Trophoblast cell (in vitro differentiated cells and primary cell): ENCODE results near the gene VPS51.
"Not testable (repeated sequence)": the region's sequence is repeated elsewhere in the genome, so short reads cannot be mapped to it uniquely, and the experiment has no call there.

Experiments
- DNase-seq, 2 donors: peaks; one replicate each; pipeline ENCODE4 v3.0.0-alpha.2; 2016
- H2AFZ ChIP-seq: 2 replicates; pipeline ENCODE4 v1.6.1; 2013; ENCODE audit warnings: low read length, moderate library complexity, mild to moderate bottlenecking; ENCODE audit not compliant: insufficient read depth, poor library complexity
- H2AK5ac ChIP-seq: 2 replicates; pipeline ENCODE4 v1.6.1; 2013; ENCODE audit warnings: mild to moderate bottlenecking, low read length
- H2BK120ac ChIP-seq: 2 replicates; pipeline ENCODE4 v1.6.1; 2013; ENCODE audit warnings: low read length, mild to moderate bottlenecking, moderate library complexity; ENCODE audit not compliant: insufficient read depth, poor library complexity
- H2BK12ac ChIP-seq: 2 replicates; pipeline ENCODE4 v1.6.1; 2013; ENCODE audit warnings: mild to moderate bottlenecking, low read length, moderate library complexity
- H2BK5ac ChIP-seq: 2 replicates; pipeline ENCODE4 v1.6.1; 2013; ENCODE audit warnings: low read length, low read depth, moderate library complexity, mild to moderate bottlenecking; ENCODE audit not compliant: poor library complexity
- H3K14ac ChIP-seq: 2 replicates; pipeline ENCODE4 v1.6.1; 2013; ENCODE audit warnings: mild to moderate bottlenecking, low read length
- H3K18ac ChIP-seq: 2 replicates; pipeline ENCODE4 v1.6.1; 2013; ENCODE audit warnings: mild to moderate bottlenecking, low read length
- H3K23ac ChIP-seq: 2 replicates; pipeline ENCODE4 v1.6.1; 2013; ENCODE audit warnings: low read length
- H3K27ac ChIP-seq: 2 replicates; pipeline ENCODE4 v1.5.1; 2013; ENCODE audit warnings: low read depth, mild to moderate bottlenecking, inconsistent platforms, low read length, moderate library complexity
- H3K27me3 ChIP-seq: 2 replicates; pipeline ENCODE4 v1.6.1; 2013; ENCODE audit warnings: inconsistent platforms, mild to moderate bottlenecking, low read length, moderate library complexity; ENCODE audit not compliant: insufficient read depth
- H3K36me3 ChIP-seq, 2 experiments: 1 replicate in 1 of 2; 2 replicates in 1 of 2; pipeline ENCODE4 v1.6.1; 2013; ENCODE audit warnings: low read length in 2 of 2, mild to moderate bottlenecking in 2 of 2, moderate library complexity in 1 of 2; ENCODE audit not compliant: insufficient read depth in 2 of 2, control insufficient read depth in 1 of 2
- H3K4ac ChIP-seq: 2 replicates; pipeline ENCODE4 v1.6.1; 2013; ENCODE audit warnings: low read depth, mild to moderate bottlenecking, low read length, moderate library complexity
- H3K4me1 ChIP-seq, 2 experiments: 1 replicate in 1 of 2; 2 replicates in 1 of 2; pipeline ENCODE4 v1.6.1; 2013; ENCODE audit warnings: low read length in 2 of 2, mild to moderate bottlenecking in 2 of 2, moderate library complexity in 1 of 2; ENCODE audit not compliant: insufficient read depth in 2 of 2, control insufficient read depth in 1 of 2
- H3K4me2 ChIP-seq: 2 replicates; pipeline ENCODE4 v1.6.1; 2013; ENCODE audit warnings: inconsistent platforms, mild to moderate bottlenecking, low read length, moderate library complexity
- H3K4me3 ChIP-seq: 2 replicates; pipeline ENCODE4 v1.5.1; 2013; ENCODE audit warnings: mild to moderate bottlenecking, low read depth, low read length, inconsistent platforms
- H3K79me1 ChIP-seq: one replicate; pipeline ENCODE4 v1.6.1; 2013; ENCODE audit warnings: low read length
- H3K79me2 ChIP-seq: 2 replicates; pipeline ENCODE4 v1.6.1; 2013; ENCODE audit warnings: low read length, mild to moderate bottlenecking; ENCODE audit not compliant: control insufficient read depth, insufficient read depth, poor library complexity
- H3K9ac ChIP-seq: 2 replicates; pipeline ENCODE4 v1.6.1; 2013; ENCODE audit warnings: mild to moderate bottlenecking, low read length
- H3K9me3 ChIP-seq: 2 replicates; pipeline ENCODE4 v1.6.1; 2013; ENCODE audit warnings: low read depth, mild to moderate bottlenecking, control low read depth, inconsistent platforms, low read length; ENCODE audit not compliant: insufficient read depth
- H4K12ac ChIP-seq: 2 replicates; pipeline ENCODE4 v1.6.1; 2013; ENCODE audit warnings: low read depth, mild to moderate bottlenecking, low read length, moderate library complexity
- H4K8ac ChIP-seq: 2 replicates; pipeline ENCODE4 v1.6.1; 2013; ENCODE audit warnings: low read depth, mild to moderate bottlenecking, low read length, moderate library complexity
- H4K91ac ChIP-seq: one replicate; pipeline ENCODE4 v1.6.1; 2013; ENCODE audit warnings: low read depth, mild to moderate bottlenecking, low read length, moderate library complexity
- WGBS: extraction: QIAGEN DNeasy Blood & Tissue Kit; methylation state at CpG from one replicate; pipeline ENCODE4 v1.1.7; 2013; ENCODE audit warnings: missing lambda C conversion rate; ENCODE audit not compliant: insufficient read length, insufficient coverage; ENCODE audit errors: extremely low coverage; 5-methylcytosine and 5-hydroxymethylcytosine counted together

Gene VPS51

DNA sequence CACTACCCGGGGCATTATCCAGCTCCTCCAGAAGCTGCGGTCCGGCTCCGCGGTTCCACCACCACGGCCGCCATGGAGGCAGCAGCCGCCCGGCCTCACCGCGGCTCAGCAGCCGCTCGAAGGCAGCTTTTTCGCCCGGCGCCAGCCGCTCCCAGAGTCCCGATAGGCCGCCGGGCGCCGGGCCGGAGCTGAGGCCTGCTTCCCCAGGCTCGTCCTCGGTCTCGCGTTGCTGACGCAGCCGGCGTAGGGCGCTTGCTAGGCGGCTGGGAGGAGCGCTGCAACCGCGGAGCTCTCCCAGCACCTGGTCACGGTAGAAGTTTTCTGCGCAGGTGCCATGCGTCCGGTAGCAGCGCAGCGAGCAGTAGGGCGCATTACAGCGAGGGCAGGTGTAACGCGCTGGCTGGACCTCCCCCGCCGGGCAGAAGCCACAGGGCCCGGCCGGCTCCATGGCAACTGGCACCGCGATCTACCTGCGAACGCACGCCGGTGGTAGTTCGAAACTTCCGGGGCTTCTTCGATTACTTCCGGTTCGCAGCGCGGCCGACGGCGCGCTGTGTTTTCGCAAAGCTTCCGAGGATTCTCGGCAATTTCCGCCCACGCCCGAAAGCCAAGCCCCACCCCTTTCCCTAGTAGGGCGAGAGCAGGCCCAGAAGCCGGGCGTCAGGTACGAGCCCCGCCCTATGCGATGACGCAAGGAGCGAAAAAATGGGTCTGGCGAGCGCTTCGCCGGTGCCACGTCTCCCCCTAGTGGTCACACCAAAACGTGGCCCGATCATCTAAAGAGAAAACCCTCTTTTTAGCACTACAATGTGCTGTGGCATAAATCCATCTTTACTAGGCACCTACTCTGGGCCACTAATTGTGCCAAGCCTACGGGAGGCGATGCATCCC is 21.4 kb downstream of the VPS51 start, which contains the start of gene ZNHIT2:
Gene ZNHIT2 (minus strand): TSS at position 496 of the 891 bp plus-strand sequence. CDS start 48 bp downstream, at position 448.
- Histone ChIP-seq H3K18ac (peak within 1 kb of the TSS; percentile 50), H3K23ac (no peak within 1 kb of the TSS), H3K4me1 (peaks cover 14 to 19% of the 10 kb centered on the region in 2 experiments), H2AK5ac (peak within 1 kb of the TSS; percentile 73), H3K27ac (peak within 1 kb of the TSS; percentile 63), H3K4me2 (peak within 1 kb of the TSS; percentile 90), H3K27me3 (no peaks in the 10 kb centered on the region), H3K36me3 (peaks cover 38 to 47% of the 10 kb centered on the region in 2 experiments), H3K14ac (peak within 1 kb of the TSS; percentile 78), H3K79me1 (peaks cover 19% of the 10 kb centered on the region), H2BK12ac (no peak within 1 kb of the TSS), H2BK5ac (peak within 1 kb of the TSS; percentile 12), H3K4ac (peak within 1 kb of the TSS; percentile 74), H2AFZ (peak within 1 kb of the TSS; percentile 82), H4K91ac (peak within 1 kb of the TSS; percentile 74), H3K9ac (peak within 1 kb of the TSS; percentile 93), H3K79me2 (peaks cover 26% of the 10 kb centered on the region), H3K9me3 (no peaks in the 10 kb centered on the region), H4K8ac (peak within 1 kb of the TSS; percentile 95), H2BK120ac (peak within 1 kb of the TSS; percentile 40), H4K12ac (peak within 1 kb of the TSS; percentile 94), H3K4me3 (peak within 1 kb of the TSS; percentile 86)
- WGBS: no CpG with 5 or more reads among the region's 89 CpGs
- DNase-seq: peak; percentile 99 to 100

DNA sequence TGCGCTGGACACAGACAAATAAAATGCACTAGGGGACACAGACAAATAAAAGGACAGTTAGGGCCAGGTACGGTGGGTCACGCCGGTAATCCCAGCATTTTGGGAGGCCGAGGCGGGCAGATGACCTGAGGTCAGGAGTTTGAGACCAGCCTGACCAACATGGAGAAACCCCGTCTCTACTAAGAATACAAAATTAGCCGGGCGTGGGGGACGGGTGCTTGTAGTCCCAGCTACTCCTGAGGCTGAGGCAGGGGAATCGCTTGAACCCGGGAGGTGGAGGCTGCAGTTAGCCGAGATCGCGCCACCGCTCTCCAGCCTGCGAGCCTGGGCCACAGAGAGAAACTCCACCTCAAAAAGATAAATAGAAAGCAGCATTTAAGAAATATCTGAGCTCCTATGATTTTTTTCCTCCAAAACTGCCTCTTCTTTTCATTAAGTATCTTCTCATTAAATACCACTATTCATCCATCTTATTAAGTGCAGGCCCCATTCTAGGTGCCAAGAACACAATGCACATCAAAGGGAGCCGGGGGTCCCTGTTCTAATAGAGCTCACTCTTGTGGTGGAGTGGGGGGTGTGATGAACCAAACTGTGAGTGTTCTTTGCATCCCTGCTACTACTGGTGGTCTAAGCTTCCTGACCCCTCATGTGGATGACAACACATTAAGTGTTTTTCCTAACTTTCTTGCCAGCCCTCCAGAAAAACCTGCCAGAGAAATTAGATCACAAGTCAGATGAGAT is 22.3 kb downstream of the VPS51 start:
- no CpG with 5 or more reads among the region's 18 CpGs for WGBS
- no peak overlapping the region for H3K18ac ChIP-seq
- H3K23ac ChIP-seq: no peak overlapping the region
- no peaks in the 10 kb centered on the region for H3K9me3 ChIP-seq
- H2AFZ ChIP-seq: no peak overlapping the region
- H4K8ac ChIP-seq: peak overlapping the region; percentile 37
- H2AK5ac ChIP-seq: no peak overlapping the region
- no peak overlapping the region for H3K4ac ChIP-seq
- H2BK120ac ChIP-seq: no peak overlapping the region
- H3K4me2 ChIP-seq: no peak overlapping the region
- peaks cover 15% of the 10 kb centered on the region for H3K79me1 ChIP-seq
- peaks cover 21% of the 10 kb centered on the region for H3K79me2 ChIP-seq
- H4K91ac ChIP-seq: no peak overlapping the region
- no peak for DNase-seq
- no peak overlapping the region for H3K9ac ChIP-seq
- H2BK5ac ChIP-seq: no peak overlapping the region
- H4K12ac ChIP-seq: no peak overlapping the region
- H3K4me3 ChIP-seq: no peak overlapping the region
- no peaks in the 10 kb centered on the region for H3K27me3 ChIP-seq
- no peak overlapping the region for H2BK12ac ChIP-seq
- peaks cover 38 to 47% of the 10 kb centered on the region in 2 experiments for H3K36me3 ChIP-seq
- no peak overlapping the region for H3K27ac ChIP-seq
- peaks cover 10 to 16% of the 10 kb centered on the region in 2 experiments for H3K4me1 ChIP-seq
- H3K14ac ChIP-seq: no peak overlapping the region

DNA sequence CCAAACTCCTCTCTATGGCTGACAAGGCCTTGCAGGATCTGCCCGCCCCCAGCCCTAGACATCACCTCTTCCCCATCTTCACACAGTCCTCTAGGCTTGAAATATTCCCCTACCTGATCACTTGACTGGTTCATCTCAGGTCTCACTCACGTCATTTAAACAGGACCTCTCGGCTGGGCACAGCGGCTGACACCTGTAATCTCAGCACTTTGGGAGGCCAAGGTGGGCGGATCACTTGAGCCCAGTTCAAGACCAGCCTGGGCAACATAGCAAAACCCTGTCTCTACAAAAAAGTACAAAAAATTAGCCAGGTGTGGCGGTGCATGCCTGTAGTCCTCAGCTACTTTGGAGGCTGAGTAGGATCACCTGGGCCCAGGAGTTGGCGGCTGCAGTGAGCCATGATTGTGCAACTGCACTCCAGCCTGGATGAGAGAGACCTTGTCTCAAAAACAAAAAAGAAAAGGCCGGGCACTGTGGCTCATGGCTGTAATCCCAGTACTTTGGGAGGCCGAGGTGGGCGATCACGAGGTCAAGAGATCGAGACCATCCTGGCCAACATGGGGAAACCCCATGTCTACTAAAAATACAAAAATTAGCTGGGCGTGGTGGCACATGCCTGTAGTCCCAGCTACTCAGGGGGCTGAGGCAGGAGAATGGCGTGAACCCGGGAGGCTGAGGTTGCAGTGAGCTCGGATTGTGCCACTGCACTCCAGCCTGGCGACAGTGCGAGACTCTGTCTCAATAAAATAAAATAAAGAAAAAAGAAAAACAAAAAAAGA is 23.1 kb downstream of the VPS51 start:
- H3K27me3 ChIP-seq, H3K4me3 ChIP-seq, H4K91ac ChIP-seq, H4K8ac ChIP-seq, H3K9me3 ChIP-seq, H3K27ac ChIP-seq, H3K14ac ChIP-seq, H2AFZ ChIP-seq, H2AK5ac ChIP-seq, H3K4me2 ChIP-seq, H2BK120ac ChIP-seq, H4K12ac ChIP-seq, H3K4ac ChIP-seq, H2BK12ac ChIP-seq, H3K23ac ChIP-seq, H3K9ac ChIP-seq, H3K18ac ChIP-seq, H2BK5ac ChIP-seq, DNase-seq: not testable (repeated sequence)
- H3K79me1 ChIP-seq: peaks cover 15% of the 10 kb centered on the region
- H3K4me1 ChIP-seq: peaks cover 8 to 13% of the 10 kb centered on the region in 2 experiments
- peaks cover 21% of the 10 kb centered on the region for H3K79me2 ChIP-seq
- peaks cover 39 to 47% of the 10 kb centered on the region in 2 experiments for H3K36me3 ChIP-seq
- no CpG with 5 or more reads among the region's 18 CpGs for WGBS

DNA sequence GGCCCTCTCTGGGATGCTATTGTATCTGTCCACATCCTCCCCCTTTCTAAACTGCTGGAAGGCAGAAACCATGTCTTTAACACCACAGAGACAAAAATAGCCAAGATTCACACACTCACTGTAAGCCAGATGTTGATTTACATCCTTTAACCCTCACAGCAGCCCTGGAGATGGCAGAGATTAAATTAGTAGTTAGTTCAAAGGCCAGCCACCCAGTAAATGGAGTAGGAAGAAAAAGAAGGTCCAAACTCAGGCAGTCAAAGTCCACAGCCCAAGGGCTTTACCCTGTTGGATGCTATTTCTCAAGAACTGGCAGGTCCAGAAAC is 23.6 kb downstream of the VPS51 start:
- no peak overlapping the region for H2AFZ ChIP-seq

More for the DNA sequence above, 23.6 kb downstream of the VPS51 start:
- Histone ChIP-seq H3K9me3 (no peaks in the 10 kb centered on the region), H3K4me3 (no peak overlapping the region), H3K4me2 (no peak overlapping the region), H3K79me1 (peaks cover 15% of the 10 kb centered on the region), H4K12ac (no peak overlapping the region), H3K14ac (no peak overlapping the region), H3K27me3 (no peaks in the 10 kb centered on the region), H4K8ac (no peak overlapping the region), H4K91ac (no peak overlapping the region), H2BK120ac (no peak overlapping the region), H3K23ac (no peak overlapping the region), H2AK5ac (no peak overlapping the region), H3K4ac (no peak overlapping the region), H3K79me2 (peaks cover 21% of the 10 kb centered on the region), H3K27ac (no peak overlapping the region), H2BK12ac (no peak overlapping the region), H3K4me1 (peaks cover 8 to 13% of the 10 kb centered on the region in 2 experiments), H3K36me3 (peaks cover 42 to 50% of the 10 kb centered on the region in 2 experiments), H2BK5ac (no peak overlapping the region), H3K18ac (no peak overlapping the region), H3K9ac (no peak overlapping the region)
- DNase-seq: no peak
